ENCODE measurements around the gene MATN4. TPM values are rescaled to one million over a fixed set of nuclear protein-coding genes. Genes with fewer than 3 reads are reported as not detected.

Gene MATN4
- total RNA-seq, 4 donors from 2014 or later: 0.19 to 0.24 TPM; not detected in 2

- ATAC-seq (ENCODE audit: low FRiP score) (peak; percentile 64), DNase-seq (ENCODE audit: low spot score) (peak; percentile 58)
- TF ChIP-seq CTCF (IDR thresholded peaks at IDR 0.05): no peak
These were observed 40.1 kb upstream of the MATN4 start, which contains the start of gene SDC4 for GRCh38 chr20:45347936-45348778. TSS of gene SDC4 (minus strand) at chr20:45348424. CDS start at chr20:45348384, 40 bp downstream.

- ATAC-seq (ENCODE audit: low FRiP score): no peak
- DNase-seq (ENCODE audit: low spot score): no peak
- TF ChIP-seq CTCF (IDR thresholded peaks at IDR 0.05): no peak
These were observed 39.3 kb upstream of the MATN4 start for GRCh38 chr20:45347297-45347935.

- DNase-seq (ENCODE audit: low spot score) (no peak), ATAC-seq (ENCODE audit: low FRiP score) (no peak)
- no peak for TF ChIP-seq CTCF (IDR thresholded peaks at IDR 0.05)
These were observed 38.8 kb upstream of the MATN4 start for GRCh38 chr20:45346851-45347250.

- no peak for DNase-seq (ENCODE audit: low spot score)
These were observed 38.2 kb upstream of the MATN4 start for GRCh38 chr20:45346291-45346718.

GRCh38 chr20:45345104-45345936, 37.2 kb upstream of the MATN4 start:
- no peak for TF ChIP-seq CTCF (IDR thresholded peaks at IDR 0.05)
- ATAC-seq (ENCODE audit: low FRiP score) (no peak), DNase-seq (ENCODE audit: low spot score) (no peak)

More at GRCh38 chr20:45346291-45346718, 38.2 kb upstream of the MATN4 start:
- no peak for TF ChIP-seq CTCF (IDR thresholded peaks at IDR 0.05)
- ATAC-seq (ENCODE audit: low FRiP score): no peak

- ATAC-seq (ENCODE audit: low FRiP score) (peak; percentile 60), DNase-seq (ENCODE audit: low spot score) (peak; percentile 54)
- no peak for TF ChIP-seq CTCF (IDR thresholded peaks at IDR 0.05)
These were observed 36.2 kb upstream of the MATN4 start for GRCh38 chr20:45344168-45344860.
